GM19463 (cell line): ENCODE data around the gene CLEC14A.

ENCODE experiments used
- ATAC-seq: cut with Tn5 transposase; IDR thresholded peaks from one replicate; pipeline ENCODE4 v1.9.1; 2021; ENCODE audit warnings: mild to moderate bottlenecking, moderate library complexity; ENCODE audit not compliant: unreplicated experiment

The CLEC14A gene

GRCh38 chr14:38206689-38207376 is 49.1 kb downstream of the CLEC14A start:
- no peak for ATAC-seq

- ATAC-seq = no peak
These were observed 49.8 kb downstream of the CLEC14A start for GRCh38 chr14:38205949-38206665.

GRCh38 chr14:38205119-38205813 is 50.6 kb downstream of the CLEC14A start:
- no peak for ATAC-seq

GRCh38 chr14:38204719-38205115 is 51.2 kb downstream of the CLEC14A start:
- no peak for ATAC-seq
